ENCODE measurements around the gene LRIG2. TPM values are rescaled to one million over a fixed set of nuclear protein-coding genes. Genes with fewer than 3 reads are reported as not detected.
A peak's percentile ranks its signal among the peaks of the same experiment; 100 is the strongest.

The LRIG2 gene
- total and polyA plus RNA-seq, 2 of the 13 experiments (the other 11 are each of a cell fraction or from before 2014, with no cell fraction given), result 8.1 to 12.2 TPM

DNA sequence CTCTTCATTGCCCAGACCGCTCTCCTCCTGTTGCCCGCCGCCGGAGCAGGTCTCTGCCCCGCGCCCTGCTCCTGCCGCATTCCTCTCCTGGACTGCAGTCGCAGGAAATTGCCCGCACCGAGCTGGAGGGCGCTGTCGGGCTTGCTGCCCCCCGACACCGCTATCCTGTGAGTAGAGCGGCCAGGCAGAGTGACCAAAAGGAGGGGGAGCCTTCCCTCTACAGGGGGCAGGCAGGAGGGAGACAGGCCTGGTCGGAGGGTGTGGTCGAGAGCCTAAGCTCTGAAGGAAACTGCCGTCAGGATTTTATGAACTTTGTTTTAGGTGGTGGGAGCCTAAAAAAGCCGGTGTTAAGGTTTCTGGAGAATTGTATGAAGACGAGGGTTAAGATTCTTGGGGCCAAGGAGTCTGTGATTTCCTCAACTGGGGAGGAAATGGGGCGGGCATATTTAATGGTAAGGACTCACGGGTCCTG is 517 bp downstream of the LRIG2 start (continued):
- TF ChIP-seq, protein P1, sequence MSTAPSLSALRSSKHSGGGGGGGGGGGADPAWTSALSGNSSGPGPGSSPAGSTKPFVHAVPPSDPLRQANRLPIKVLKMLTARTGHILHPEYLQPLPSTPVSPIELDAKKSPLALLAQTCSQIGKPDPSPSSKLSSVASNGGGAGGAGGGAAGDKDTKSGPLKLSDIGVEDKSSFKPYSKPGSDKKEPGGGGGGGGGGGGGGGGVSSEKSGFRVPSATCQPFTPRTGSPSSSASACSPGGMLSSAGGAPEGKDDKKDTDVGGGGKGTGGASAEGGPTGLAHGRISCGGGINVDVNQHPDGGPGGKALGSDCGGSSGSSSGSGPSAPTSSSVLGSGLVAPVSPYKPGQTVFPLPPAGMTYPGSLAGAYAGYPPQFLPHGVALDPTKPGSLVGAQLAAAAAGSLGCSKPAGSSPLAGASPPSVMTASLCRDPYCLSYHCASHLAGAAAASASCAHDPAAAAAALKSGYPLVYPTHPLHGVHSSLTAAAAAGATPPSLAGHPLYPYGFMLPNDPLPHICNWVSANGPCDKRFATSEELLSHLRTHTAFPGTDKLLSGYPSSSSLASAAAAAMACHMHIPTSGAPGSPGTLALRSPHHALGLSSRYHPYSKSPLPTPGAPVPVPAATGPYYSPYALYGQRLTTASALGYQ (CRISPR knock-in tag; IDR thresholded peaks at IDR 0.05), result no peak
- TF ChIP-seq EEA1 (CRISPR knock-in tag; IDR thresholded peaks at IDR 0.05; ENCODE audit: borderline replicate concordance) (no peak), GZF1 (CRISPR knock-in tag; IDR thresholded peaks at IDR 0.05) (no peak), ZNF354B (CRISPR knock-in tag; IDR thresholded peaks at IDR 0.05) (no peak), JUN (CRISPR knock-in tag; IDR thresholded peaks at IDR 0.05) (no peak), ZNF619 (CRISPR knock-in tag; IDR thresholded peaks at IDR 0.05) (no peak), KMT2B (CRISPR knock-in tag; IDR thresholded peaks at IDR 0.05) (no peak), YEATS2 (CRISPR knock-in tag; IDR thresholded peaks at IDR 0.05; ENCODE audit: borderline replicate concordance) (no peak), CC2D1A (CRISPR knock-in tag; IDR thresholded peaks at IDR 0.05) (no peak), ZNF563 (CRISPR knock-in tag; IDR thresholded peaks at IDR 0.05) (no peak), BHLHE40 (IDR thresholded peaks at IDR 0.05; ENCODE audit: low read length) (no peak), NONO (IDR thresholded peaks at IDR 0.05) (no peak), NONO (CRISPR knock-in tag; conservative IDR thresholded peaks at IDR 0.05) (0 out of 2 replicates have a peak, but pooled peaks have one; percentile 58), NCOA1 (CRISPR knock-in tag; IDR thresholded peaks at IDR 0.05) (no peak), ZNF230 (CRISPR knock-in tag; IDR thresholded peaks at IDR 0.05) (no peak), PHF21A (CRISPR knock-in tag; IDR thresholded peaks at IDR 0.05) (no peak), MED1 (CRISPR knock-in tag; IDR thresholded peaks at IDR 0.05) (no peak), ZNF260 (CRISPR knock-in tag; IDR thresholded peaks at IDR 0.05; ENCODE audit: borderline replicate concordance, low read depth) (no peak), SIX1 (CRISPR knock-in tag; IDR thresholded peaks at IDR 0.05; ENCODE audit: borderline replicate concordance) (no peak)
- TF ChIP-seq, protein P2, sequence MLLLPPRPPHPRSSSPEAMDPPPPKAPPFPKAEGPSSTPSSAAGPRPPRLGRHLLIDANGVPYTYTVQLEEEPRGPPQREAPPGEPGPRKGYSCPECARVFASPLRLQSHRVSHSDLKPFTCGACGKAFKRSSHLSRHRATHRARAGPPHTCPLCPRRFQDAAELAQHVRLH (CRISPR knock-in tag; IDR thresholded peaks at IDR 0.05; ENCODE audit: borderline replicate concordance, low read depth), result no peak
- TF ChIP-seq, protein P3, sequence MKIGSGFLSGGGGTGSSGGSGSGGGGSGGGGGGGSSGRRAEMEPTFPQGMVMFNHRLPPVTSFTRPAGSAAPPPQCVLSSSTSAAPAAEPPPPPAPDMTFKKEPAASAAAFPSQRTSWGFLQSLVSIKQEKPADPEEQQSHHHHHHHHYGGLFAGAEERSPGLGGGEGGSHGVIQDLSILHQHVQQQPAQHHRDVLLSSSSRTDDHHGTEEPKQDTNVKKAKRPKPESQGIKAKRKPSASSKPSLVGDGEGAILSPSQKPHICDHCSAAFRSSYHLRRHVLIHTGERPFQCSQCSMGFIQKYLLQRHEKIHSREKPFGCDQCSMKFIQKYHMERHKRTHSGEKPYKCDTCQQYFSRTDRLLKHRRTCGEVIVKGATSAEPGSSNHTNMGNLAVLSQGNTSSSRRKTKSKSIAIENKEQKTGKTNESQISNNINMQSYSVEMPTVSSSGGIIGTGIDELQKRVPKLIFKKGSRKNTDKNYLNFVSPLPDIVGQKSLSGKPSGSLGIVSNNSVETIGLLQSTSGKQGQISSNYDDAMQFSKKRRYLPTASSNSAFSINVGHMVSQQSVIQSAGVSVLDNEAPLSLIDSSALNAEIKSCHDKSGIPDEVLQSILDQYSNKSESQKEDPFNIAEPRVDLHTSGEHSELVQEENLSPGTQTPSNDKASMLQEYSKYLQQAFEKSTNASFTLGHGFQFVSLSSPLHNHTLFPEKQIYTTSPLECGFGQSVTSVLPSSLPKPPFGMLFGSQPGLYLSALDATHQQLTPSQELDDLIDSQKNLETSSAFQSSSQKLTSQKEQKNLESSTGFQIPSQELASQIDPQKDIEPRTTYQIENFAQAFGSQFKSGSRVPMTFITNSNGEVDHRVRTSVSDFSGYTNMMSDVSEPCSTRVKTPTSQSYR (CRISPR knock-in tag; IDR thresholded peaks at IDR 0.05; ENCODE audit: borderline replicate concordance), result no peak
- TF ChIP-seq, protein P4, sequence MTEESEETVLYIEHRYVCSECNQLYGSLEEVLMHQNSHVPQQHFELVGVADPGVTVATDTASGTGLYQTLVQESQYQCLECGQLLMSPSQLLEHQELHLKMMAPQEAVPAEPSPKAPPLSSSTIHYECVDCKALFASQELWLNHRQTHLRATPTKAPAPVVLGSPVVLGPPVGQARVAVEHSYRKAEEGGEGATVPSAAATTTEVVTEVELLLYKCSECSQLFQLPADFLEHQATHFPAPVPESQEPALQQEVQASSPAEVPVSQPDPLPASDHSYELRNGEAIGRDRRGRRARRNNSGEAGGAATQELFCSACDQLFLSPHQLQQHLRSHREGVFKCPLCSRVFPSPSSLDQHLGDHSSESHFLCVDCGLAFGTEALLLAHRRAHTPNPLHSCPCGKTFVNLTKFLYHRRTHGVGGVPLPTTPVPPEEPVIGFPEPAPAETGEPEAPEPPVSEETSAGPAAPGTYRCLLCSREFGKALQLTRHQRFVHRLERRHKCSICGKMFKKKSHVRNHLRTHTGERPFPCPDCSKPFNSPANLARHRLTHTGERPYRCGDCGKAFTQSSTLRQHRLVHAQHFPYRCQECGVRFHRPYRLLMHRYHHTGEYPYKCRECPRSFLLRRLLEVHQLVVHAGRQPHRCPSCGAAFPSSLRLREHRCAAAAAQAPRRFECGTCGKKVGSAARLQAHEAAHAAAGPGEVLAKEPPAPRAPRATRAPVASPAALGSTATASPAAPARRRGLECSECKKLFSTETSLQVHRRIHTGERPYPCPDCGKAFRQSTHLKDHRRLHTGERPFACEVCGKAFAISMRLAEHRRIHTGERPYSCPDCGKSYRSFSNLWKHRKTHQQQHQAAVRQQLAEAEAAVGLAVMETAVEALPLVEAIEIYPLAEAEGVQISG (CRISPR knock-in tag; IDR thresholded peaks at IDR 0.05), result peak; percentile 84; the same call in 1 of the 2 replicates
- TF ChIP-seq, protein P5, sequence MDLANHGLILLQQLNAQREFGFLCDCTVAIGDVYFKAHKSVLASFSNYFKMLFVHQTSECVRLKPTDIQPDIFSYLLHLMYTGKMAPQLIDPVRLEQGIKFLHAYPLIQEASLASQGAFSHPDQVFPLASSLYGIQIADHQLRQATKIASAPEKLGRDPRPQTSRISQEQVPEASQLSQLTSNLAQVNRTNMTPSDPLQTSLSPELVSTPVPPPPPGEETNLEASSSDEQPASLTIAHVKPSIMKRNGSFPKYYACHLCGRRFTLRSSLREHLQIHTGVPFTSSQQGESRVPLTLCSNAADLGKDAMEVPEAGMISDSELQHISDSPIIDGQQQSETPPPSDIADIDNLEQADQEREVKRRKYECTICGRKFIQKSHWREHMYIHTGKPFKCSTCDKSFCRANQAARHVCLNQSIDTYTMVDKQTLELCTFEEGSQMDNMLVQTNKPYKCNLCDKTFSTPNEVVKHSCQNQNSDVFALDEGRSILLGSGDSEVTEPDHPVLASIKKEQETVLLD (CRISPR knock-in tag; IDR thresholded peaks at IDR 0.05; ENCODE audit: low read depth), result no peak

Measured in HepG2 (cell line).